H54 (cell line): ENCODE data around the gene NKD1.

ENCODE experiments used
- DNase-seq: peaks from one replicate; pipeline ENCODE4 v3.0.0; 2011; ENCODE audit warnings: low spot score, mixed read lengths; ENCODE audit not compliant: insufficient read length
- FAIRE-seq: peaks from 3 replicates; lab custom pipeline; 2011; peaks lifted over from hg19 to GRCh38; lab: Jason Lieb, UNC
- POLR2A ChIP-seq: IDR thresholded peaks from 2 replicates; pipeline ENCODE4 v1.6.1; 2011; ENCODE audit warnings: low read depth, mild to moderate bottlenecking, low read length

NKD1 gene

DNA sequence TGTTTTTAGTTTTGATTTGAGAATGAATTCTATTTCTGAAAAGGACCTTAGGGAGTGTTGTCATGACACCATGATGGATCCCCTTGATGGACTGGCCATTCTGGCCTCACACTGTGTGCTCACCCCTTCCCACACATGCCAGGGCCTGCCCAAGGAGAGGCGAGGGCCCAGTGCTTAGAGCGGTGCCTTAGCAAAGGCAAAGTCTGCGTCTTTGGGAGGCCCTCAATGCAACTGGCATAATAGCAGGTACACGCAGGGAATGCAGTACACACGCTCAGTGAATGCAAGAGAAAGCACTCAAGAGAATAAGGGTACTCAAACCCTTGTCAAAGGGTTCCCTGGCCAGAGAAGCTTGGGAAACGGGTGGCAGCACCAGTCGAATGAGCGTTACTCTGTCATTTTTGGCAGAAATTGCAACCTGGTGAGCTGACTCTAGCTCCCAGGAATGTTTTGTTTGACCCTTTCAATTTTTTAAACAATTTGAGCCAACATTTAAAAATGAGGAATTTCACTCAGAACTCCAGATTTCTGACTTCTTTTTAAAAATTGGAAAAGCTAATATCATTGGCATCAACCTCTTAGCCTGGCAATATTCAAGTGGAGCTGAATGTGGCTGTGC, 32.1 kb downstream of the NKD1 start:
- TF ChIP-seq POLR2A, result no peak
- DNase-seq, result no peak
- no peak for FAIRE-seq

DNA sequence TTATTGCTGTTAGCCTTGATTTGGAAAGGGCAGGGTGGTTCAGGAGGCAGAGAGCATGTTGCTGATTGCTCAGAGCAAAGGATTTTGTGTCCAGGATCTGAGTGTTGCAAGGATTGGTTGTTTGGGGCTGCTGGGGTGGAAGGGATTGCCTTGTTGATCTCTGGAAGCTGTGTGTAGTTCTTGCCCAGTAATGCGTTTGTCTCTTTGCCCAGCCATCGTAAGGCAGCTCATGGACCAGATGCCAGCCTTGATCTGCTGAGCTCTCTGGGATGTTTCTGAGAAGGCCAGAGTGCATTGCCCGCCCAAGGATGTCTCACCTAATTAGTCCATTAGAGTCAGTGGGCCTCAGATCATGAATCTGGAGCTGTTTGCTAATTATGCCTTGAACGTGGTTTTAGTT, 33.6 kb downstream of the NKD1 start:
- no peak for TF ChIP-seq POLR2A
- DNase-seq (no peak), FAIRE-seq (no peak)

DNA sequence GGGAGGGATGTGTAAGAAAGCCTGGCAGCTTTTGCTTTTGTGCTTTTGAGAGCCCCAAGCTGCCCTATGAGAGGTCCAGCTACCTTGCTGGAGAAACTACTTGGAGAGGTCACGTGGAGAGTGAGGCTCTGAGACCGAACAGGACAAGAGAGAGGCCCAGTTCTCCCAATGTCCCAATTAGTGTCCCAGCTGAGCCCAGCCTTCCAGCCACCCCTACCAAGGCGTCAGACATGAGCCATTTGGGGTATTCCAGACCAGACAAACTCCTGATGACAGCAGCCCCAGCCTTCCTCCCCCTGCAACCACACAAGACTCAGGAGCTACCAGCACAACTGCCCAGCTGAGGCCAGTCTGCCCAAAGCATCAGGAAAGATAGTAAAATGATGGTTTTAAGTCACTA, 35.0 kb downstream of the NKD1 start:
- no peak for DNase-seq
- TF ChIP-seq POLR2A, result no peak
- no peak for FAIRE-seq

DNA sequence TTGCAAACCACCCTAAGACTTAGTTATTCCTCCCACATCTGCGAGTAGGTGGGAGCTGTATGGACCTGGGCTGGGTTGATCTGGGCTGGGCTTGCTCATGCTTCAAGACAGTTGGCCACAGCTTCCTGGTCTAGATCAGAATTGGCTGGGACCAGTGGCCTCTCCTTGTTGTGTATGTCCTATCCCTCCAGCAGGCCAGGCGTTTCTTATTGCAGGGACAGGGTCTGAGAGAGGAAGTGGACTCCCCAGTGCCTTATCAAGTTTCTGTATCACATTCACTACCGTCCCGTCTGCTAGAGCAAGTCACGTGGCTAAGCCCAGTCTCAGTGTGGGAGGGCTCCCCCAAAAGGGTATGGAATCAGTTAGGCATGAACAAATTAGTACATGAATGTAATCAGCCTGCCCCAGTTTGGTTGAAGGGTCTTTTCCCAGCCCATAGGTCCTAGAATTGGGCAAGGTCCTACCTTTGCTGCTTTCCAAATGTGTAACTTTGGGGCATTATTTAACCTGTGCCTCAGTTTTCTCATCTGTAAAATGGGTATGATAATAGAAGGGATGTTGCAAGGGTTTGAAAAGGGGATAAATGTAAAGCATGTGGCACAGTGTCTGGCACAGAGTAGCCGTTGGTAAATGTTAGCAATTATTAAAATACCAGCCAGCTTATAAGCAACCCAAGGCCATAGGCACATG, 36.0 kb downstream of the NKD1 start:
- no peak for TF ChIP-seq POLR2A
- no peak for DNase-seq
- FAIRE-seq, result no peak

DNA sequence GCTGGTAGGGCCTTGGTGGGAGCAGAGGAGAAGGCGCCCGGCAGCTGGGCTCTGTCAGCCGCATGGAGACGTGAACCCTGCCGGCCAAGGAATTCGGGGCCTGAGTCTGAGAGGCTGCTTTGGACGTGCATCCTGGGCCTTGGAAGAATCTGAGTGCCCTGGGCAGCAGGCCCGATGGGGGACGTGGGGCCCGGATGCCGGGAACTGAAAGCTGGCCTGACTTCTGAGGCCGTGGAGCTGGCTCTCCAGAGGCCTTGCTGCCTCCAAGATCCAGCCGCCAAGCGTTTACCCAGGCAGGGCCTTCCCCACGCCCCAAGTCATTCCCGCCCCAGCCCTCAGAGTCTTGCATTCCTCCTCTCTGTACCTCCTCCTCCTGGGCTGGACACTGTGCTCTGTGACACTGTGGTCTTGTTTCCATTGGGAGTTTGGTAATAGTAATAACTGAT, 37.2 kb downstream of the NKD1 start:
- FAIRE-seq, result no peak

DNA sequence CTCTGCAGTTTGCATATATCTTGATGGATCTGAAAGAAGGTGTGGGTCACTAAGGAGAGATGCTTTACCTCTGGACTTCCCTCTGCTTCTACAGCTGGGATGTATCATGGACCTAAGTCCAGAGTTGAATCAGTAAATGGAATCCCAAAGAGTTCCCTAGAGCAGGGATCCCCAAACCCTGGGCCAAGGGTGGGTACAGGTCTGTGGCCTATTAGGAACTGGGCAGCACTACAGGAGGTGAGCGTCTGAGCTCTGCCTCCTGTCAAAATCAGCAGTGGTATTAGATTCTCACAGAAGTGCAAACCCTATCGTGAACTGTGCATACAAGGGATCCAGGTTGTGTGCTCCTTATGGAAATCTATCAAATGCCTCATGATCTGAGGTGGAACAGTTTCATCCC, 39.3 kb downstream of the NKD1 start:
- FAIRE-seq, result no peak
- DNase-seq, result no peak
- TF ChIP-seq POLR2A, result no peak

More for the DNA sequence above, 37.2 kb downstream of the NKD1 start:
- no peak for TF ChIP-seq POLR2A
- DNase-seq, result no peak

DNA sequence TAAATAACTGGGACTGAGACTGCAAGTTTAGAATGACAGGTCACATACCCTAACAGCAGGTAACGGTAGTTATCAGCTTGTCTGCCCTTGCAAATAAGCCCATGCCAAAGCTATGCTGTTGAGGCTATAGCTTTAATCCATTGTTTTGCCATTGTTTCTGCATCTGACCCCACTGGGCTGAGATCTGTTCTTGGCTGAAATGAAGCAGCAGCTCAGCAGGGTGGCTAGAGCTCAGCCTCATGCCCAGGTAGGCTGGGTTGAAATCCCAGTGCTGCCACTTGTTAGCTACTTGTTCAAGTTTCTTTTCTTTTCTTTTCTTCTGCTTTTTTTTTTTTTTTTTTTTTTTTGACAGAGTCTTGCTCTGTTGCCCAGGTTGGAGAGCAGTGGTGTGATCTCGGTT, 40.1 kb downstream of the NKD1 start:
- TF ChIP-seq POLR2A, result no peak
- DNase-seq (no peak), FAIRE-seq (no peak)

DNA sequence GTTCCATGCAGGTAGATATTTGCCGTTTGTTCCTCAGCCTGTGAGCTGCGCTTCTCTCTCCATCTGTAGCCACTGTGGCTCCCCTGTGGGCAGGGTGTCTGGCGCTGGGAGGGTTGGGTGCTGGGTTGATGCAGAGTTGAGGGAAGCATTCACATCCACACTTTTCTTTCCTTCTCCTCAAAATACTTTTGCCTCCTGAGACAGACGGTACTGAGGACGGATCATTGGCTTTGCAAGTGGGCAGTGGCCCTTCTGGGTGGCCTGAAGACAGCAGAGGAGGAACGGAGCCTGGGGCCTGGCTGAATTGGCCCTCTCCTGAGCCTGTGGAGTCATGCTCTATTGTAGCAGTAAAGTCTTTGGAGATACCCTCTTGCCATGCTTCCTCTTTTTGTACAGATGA, 43.0 kb downstream of the NKD1 start:
- TF ChIP-seq POLR2A, result no peak
- DNase-seq, result no peak
- FAIRE-seq, result no peak

DNA sequence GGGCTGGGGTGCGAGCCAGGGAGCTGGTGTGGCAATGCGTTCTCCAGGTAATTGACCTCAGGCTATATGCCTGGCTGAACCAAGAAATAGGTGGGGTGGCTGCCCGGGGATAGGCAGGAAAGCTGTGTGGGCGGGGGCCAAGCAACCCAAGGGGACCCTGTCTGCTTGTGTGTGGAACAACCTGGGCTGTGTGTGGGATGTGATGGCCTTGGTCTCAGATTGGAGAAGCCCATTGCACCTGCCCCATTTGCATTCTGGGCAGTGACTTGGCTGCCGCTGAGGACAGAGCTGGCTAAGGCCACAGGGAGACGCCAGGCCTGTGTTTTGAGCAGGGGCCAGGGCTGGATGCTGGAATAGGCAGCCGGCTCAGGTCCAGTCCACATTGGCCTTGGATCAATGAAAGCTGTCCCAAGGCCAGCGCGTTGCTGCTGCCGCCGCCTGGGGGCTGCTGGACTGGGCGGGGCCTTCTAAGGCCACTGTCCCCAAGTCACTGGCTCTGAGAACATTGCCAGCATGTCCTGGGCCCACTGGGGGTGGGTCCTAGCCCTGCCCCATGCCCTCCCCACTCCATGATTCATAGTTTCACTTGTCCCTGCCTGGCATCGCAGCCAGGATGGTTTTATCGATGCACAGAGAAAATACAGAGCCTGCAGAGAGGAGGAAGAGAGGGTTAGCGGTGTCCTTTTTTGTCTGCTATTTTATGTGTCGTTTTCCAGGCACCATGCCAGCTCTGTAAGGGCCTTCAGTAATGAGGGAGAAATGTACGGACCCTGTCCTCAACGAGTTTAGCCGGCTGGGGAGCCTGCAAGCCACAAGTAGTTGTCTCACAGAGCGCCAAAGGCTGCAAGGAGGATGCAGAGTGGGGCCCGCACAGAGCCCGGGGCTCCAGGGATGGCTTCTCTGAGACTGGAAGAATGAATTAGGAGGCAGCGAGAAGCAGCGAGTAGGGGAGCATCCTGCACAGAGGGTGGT, 43.9 kb downstream of the NKD1 start:
- no peak for FAIRE-seq
- TF ChIP-seq POLR2A, result no peak
- no peak for DNase-seq

DNA sequence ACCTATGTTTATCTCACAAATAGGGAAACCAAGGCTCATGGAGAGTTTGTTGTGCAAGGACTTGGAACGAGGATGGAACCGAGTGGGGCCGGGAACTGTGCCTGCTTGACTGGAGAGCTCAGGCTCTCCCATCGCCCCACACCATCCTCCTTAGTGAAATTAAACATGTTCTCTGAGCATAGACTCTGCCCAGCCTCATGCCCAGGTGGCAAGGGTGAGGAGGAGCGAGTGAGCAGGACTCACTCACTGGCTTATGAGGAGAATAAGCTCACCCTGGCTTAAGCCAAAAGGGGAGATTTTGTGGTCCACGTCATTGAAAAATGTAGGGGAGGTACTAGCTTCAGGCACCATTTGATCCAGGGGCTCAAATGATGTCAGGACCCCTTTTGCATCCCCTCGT, 44.8 kb downstream of the NKD1 start:
- no peak for DNase-seq
- FAIRE-seq, result no peak
- no peak for TF ChIP-seq POLR2A

DNA sequence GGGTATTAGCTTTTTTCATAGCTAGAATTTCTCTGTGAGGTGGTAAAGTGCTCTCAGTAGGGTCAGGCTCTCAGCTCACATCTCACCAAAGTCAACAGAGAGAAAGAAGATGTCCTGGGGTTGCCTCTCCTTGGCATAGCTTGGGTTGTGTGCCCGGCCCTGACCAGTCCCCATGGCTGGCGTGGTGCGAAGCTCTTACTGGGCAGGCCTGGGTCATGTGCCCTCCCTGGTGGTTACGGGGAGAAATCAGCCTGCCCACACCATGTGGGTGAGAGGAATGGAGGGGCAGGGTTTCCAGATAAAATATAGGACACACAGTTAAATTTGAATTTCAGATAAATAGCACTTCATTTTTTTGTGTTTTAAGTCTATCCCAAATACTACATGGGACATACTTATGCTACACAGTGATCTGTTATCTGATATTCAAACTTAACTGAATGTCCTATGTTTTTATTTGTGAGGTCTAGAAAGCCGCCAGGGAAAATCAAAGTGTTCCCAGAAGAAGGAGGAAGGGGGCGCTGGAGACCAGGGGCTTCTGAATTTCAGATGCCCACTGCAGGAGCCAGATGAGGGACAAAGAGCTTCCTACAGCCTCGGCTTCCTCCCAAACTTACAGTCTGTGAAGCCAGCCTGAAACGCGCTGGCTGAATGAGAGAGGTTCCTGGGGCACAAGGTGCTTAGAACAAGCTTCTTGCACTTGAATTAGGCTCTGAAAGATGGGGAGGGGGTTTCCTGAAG, 45.4 kb downstream of the NKD1 start:
- no peak for DNase-seq
- no peak for FAIRE-seq
- no peak for TF ChIP-seq POLR2A

DNA sequence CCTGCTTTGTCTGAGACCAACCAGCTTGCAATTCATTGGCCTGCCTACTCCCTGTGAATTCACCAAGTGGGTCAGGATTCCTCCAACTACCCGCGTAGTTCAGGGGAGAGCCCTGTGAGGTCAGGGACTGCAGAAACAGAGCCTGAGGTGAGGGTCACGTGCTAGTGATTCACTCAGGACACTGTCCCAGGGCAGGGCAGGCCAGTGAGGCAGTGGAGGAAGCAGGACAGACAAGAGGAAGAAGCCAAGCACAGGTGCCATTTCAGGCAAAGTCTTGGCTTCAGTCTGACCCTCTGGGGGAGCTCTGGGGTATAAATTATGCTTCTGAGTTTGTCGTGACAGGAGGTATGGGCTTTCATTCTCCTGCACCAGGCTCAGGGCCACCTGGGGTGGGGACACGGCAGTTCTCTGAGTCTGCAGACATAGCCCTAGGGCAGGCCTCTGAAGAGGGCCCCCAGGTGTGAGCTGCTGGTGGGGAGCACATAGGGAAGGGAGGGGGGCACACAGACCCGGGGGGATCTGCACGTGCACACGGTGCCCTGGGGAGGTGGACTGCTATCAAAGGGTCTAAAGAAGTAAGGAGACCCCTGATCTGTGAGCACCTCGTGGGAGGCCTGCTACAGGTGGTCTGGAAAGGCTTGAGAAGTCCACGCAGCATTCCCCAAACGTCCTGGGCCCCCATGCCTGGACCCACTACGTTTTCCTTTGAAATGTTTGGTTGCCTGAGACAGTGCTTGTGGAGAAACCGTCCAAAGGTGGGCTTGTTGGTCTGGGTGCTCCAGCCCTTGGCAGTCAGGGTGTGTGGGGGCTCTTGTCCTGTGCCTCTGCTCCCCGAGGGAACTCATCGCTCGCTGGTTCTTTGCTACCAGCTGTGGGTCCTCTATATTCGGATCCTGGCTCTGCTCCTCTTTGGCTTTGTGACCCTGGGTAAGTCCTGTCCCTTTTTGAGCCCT, 46.4 kb downstream of the NKD1 start:
- FAIRE-seq (no peak), DNase-seq (no peak)
- no peak for TF ChIP-seq POLR2A

DNA sequence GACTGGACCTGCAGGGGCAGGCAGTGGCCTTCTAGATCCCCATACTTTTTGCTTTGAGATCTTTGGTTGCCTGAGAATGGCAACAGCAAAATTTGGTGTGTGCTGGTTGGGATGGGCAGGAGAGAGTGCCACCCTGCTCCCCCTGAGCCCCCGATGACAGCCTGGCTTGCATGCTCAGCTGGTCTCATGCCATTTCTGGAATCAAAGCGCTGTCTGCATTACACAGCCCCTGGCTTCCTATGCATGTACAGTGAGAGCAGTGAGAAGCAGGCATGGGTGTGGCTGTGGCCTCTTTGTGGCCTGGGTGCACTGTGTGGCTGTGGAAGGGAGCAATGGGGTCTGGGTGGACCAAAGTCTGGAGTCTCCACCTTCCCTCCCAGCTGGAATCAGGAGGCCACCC, 47.7 kb downstream of the NKD1 start:
- DNase-seq, result no peak
- no peak for FAIRE-seq
- no peak for TF ChIP-seq POLR2A
